T-helper 17 cell (primary cell): ENCODE data around the gene ASB13. TPM values are rescaled to one million over a fixed set of nuclear protein-coding genes. Genes with fewer than 3 reads are reported as not detected.

ENCODE experiments used
- ATAC-seq: fragments of 150-1000 bp; cut with Tn5 transposase; 2 replicates; pipeline ENCODE4 v1.10.0; 2021; ENCODE audit warnings: mild to moderate bottlenecking, moderate library complexity
- DNase-seq, 3 donors: peaks; one replicate each; pipeline versions ENCODE4 v3.0.0 to v3.0.0-alpha.2; 2020 to 2021
- H3K9me3 ChIP-seq: one replicate; pipeline ENCODE4 v1.7.0; 2013; ENCODE audit warnings: low read length, mild to moderate bottlenecking; ENCODE audit not compliant: control insufficient read depth, poor library complexity, severe bottlenecking
- H3K27ac Mint-ChIP-seq: one replicate; pipeline ENCODE4 v1.8.0; 2022; ENCODE audit warnings: mild to moderate bottlenecking, moderate library complexity, mixed read lengths
- H3K27me3 Mint-ChIP-seq: one replicate; pipeline ENCODE4 v1.8.0; 2022; ENCODE audit warnings: mixed read lengths
- H3K36me3 Mint-ChIP-seq: one replicate; pipeline ENCODE4 v1.8.0; 2022; ENCODE audit warnings: low read depth, mixed read lengths
- H3K4me1 Mint-ChIP-seq: one replicate; pipeline ENCODE4 v1.8.0; 2022; ENCODE audit warnings: mild to moderate bottlenecking, mixed read lengths
- H3K4me3 Mint-ChIP-seq: one replicate; pipeline ENCODE4 v1.8.0; 2022; ENCODE audit warnings: mild to moderate bottlenecking, moderate library complexity, mixed read lengths
- total RNA-seq, 4 donors: library from RNA in 2 of 4; stranded (reverse) in 2 of 4; gene quantifications; one replicate each; pipeline ENCODE4 v1.2.3 and lab custom pipeline; 2022 to 2026

The ASB13 gene
- total RNA-seq, 2 donors from 2014 or later: 6.0 to 11.6 TPM

GRCh38 chr10:5609952-5610616 is 56.3 kb downstream of the ASB13 start:
- no peak overlapping the region for H3K4me3 Mint-ChIP-seq
- H3K36me3 Mint-ChIP-seq: peaks cover 5% of the 10 kb centered on the region
- no peak for DNase-seq
- H3K9me3 ChIP-seq: no peaks in the 10 kb centered on the region
- no peak overlapping the region for H3K27ac Mint-ChIP-seq
- H3K27me3 Mint-ChIP-seq: peaks cover 12% of the 10 kb centered on the region
- ATAC-seq: no peak
- peaks cover 7% of the 10 kb centered on the region for H3K4me1 Mint-ChIP-seq

- DNase-seq: no peak
- no peak for ATAC-seq
- no peaks in the 10 kb centered on the region for H3K9me3 ChIP-seq
- Mint-ChIP-seq H3K27me3 (peaks cover 12% of the 10 kb centered on the region), H3K4me3 (no peak overlapping the region), H3K27ac (no peak overlapping the region), H3K4me1 (peaks cover 10% of the 10 kb centered on the region), H3K36me3 (peaks cover 3% of the 10 kb centered on the region)
Measured at GRCh38 chr10:5608608-5609220, 57.7 kb downstream of the ASB13 start.

GRCh38 chr10:5607594-5607993 is 58.8 kb downstream of the ASB13 start:
- H3K9me3 ChIP-seq: no peaks in the 10 kb centered on the region
- H3K4me3 Mint-ChIP-seq: no peak overlapping the region
- H3K36me3 Mint-ChIP-seq: peaks cover 3% of the 10 kb centered on the region
- no peak for DNase-seq
- no peak for ATAC-seq
- peaks cover 10% of the 10 kb centered on the region for H3K4me1 Mint-ChIP-seq
- peaks cover 12% of the 10 kb centered on the region for H3K27me3 Mint-ChIP-seq
- H3K27ac Mint-ChIP-seq: no peak overlapping the region

GRCh38 chr10:5606864-5607263 is 59.5 kb downstream of the ASB13 start:
- DNase-seq: no peak
- no peak overlapping the region for H3K4me3 Mint-ChIP-seq
- no peak overlapping the region for H3K27ac Mint-ChIP-seq

GRCh38 chr10:5606321-5606720 is 60.1 kb downstream of the ASB13 start:
- ATAC-seq: no peak
- H3K27ac Mint-ChIP-seq: no peak overlapping the region

More at GRCh38 chr10:5606864-5607263, 59.5 kb downstream of the ASB13 start:
- no peaks in the 10 kb centered on the region for H3K9me3 ChIP-seq
- Mint-ChIP-seq H3K4me1 (peaks cover 10% of the 10 kb centered on the region), H3K36me3 (peaks cover 3% of the 10 kb centered on the region), H3K27me3 (peaks cover 12% of the 10 kb centered on the region)
- ATAC-seq: no peak

GRCh38 chr10:5604961-5605360 is 61.4 kb downstream of the ASB13 start:
- no peaks in the 10 kb centered on the region for H3K9me3 ChIP-seq
- Mint-ChIP-seq H3K27ac (no peak overlapping the region), H3K36me3 (peaks cover 3% of the 10 kb centered on the region), H3K4me3 (no peak overlapping the region), H3K27me3 (peaks cover 12% of the 10 kb centered on the region), H3K4me1 (peaks cover 7% of the 10 kb centered on the region)
- no peak for DNase-seq
- no peak for ATAC-seq

More at GRCh38 chr10:5606321-5606720, 60.1 kb downstream of the ASB13 start:
- Mint-ChIP-seq H3K4me1 (peaks cover 10% of the 10 kb centered on the region), H3K36me3 (peaks cover 3% of the 10 kb centered on the region), H3K4me3 (no peak overlapping the region), H3K27me3 (peaks cover 12% of the 10 kb centered on the region)
- no peaks in the 10 kb centered on the region for H3K9me3 ChIP-seq
- DNase-seq: no peak

GRCh38 chr10:5604236-5604925 is 62.0 kb downstream of the ASB13 start:
- no peak for DNase-seq

GRCh38 chr10:5603848-5604170 is 62.6 kb downstream of the ASB13 start:
- ATAC-seq (no peak), DNase-seq (no peak)
- no peak overlapping the region for H3K4me3 Mint-ChIP-seq
- H3K4me1 Mint-ChIP-seq: peaks cover 6% of the 10 kb centered on the region
- H3K27ac Mint-ChIP-seq: no peak overlapping the region
- H3K9me3 ChIP-seq: no peaks in the 10 kb centered on the region
- peaks cover 12% of the 10 kb centered on the region for H3K27me3 Mint-ChIP-seq
- H3K36me3 Mint-ChIP-seq: peaks cover 3% of the 10 kb centered on the region

More at GRCh38 chr10:5604236-5604925, 62.0 kb downstream of the ASB13 start:
- no peaks in the 10 kb centered on the region for H3K9me3 ChIP-seq
- H3K4me3 Mint-ChIP-seq: no peak overlapping the region
- ATAC-seq: no peak
- peaks cover 12% of the 10 kb centered on the region for H3K27me3 Mint-ChIP-seq
- peaks cover 3% of the 10 kb centered on the region for H3K36me3 Mint-ChIP-seq
- H3K4me1 Mint-ChIP-seq: peaks cover 6% of the 10 kb centered on the region
- H3K27ac Mint-ChIP-seq: no peak overlapping the region

GRCh38 chr10:5603091-5603847 is 63.1 kb downstream of the ASB13 start:
- H3K9me3 ChIP-seq: no peaks in the 10 kb centered on the region
- peak overlapping the region; percentile 4 for H3K27ac Mint-ChIP-seq
- H3K27me3 Mint-ChIP-seq: peaks cover 9% of the 10 kb centered on the region
- H3K4me1 Mint-ChIP-seq: peaks cover 10% of the 10 kb centered on the region
- H3K4me3 Mint-ChIP-seq: no peak overlapping the region
- peaks cover 4% of the 10 kb centered on the region for H3K36me3 Mint-ChIP-seq
- DNase-seq (no peak), ATAC-seq (no peak)

GRCh38 chr10:5601826-5602495 is 64.4 kb downstream of the ASB13 start:
- no peaks in the 10 kb centered on the region for H3K27me3 Mint-ChIP-seq
- DNase-seq (no peak), ATAC-seq (no peak)
- H3K36me3 Mint-ChIP-seq: peaks cover 7% of the 10 kb centered on the region
- peaks cover 12% of the 10 kb centered on the region for H3K4me1 Mint-ChIP-seq
- H3K27ac Mint-ChIP-seq: no peak overlapping the region
- no peaks in the 10 kb centered on the region for H3K9me3 ChIP-seq
- no peak overlapping the region for H3K4me3 Mint-ChIP-seq

- Mint-ChIP-seq H3K36me3 (peaks cover 7% of the 10 kb centered on the region), H3K4me1 (peaks cover 15% of the 10 kb centered on the region), H3K27ac (no peak overlapping the region), H3K4me3 (no peak overlapping the region), H3K27me3 (peaks cover 7% of the 10 kb centered on the region)
- ATAC-seq (no peak), DNase-seq (no peak)
- H3K9me3 ChIP-seq: no peaks in the 10 kb centered on the region
Measured at GRCh38 chr10:5600908-5601307, 65.5 kb downstream of the ASB13 start.

GRCh38 chr10:5599613-5600520 is 66.5 kb downstream of the ASB13 start:
- peaks cover 15% of the 10 kb centered on the region for H3K4me1 Mint-ChIP-seq
- DNase-seq (no peak), ATAC-seq (no peak)
- H3K27me3 Mint-ChIP-seq: peaks cover 15% of the 10 kb centered on the region
- H3K4me3 Mint-ChIP-seq: no peak overlapping the region
- H3K36me3 Mint-ChIP-seq: peaks cover 5% of the 10 kb centered on the region
- no peaks in the 10 kb centered on the region for H3K9me3 ChIP-seq
- no peak overlapping the region for H3K27ac Mint-ChIP-seq
